HG03097 (cell line): ENCODE data around the gene ADIPOR2.

Experiments used
- ATAC-seq: cut with Tn5 transposase; IDR thresholded peaks from one replicate; pipeline ENCODE4 v1.9.1; 2021; ENCODE audit not compliant: unreplicated experiment, low FRiP score

The ADIPOR2 gene

GRCh38 chr12:1826867-1827705 lies 136.2 kb downstream of the ADIPOR2 start:
- no peak for ATAC-seq

- ATAC-seq = no peak
These were observed 137.2 kb downstream of the ADIPOR2 start for GRCh38 chr12:1827826-1828805.

GRCh38 chr12:1828856-1829255 lies 138.0 kb downstream of the ADIPOR2 start:
- no peak for ATAC-seq

- ATAC-seq = no peak
These were observed 138.5 kb downstream of the ADIPOR2 start for GRCh38 chr12:1829306-1829900.

- no peak for ATAC-seq
These were observed 139.6 kb downstream of the ADIPOR2 start for GRCh38 chr12:1830401-1830845.

GRCh38 chr12:1830981-1831963 lies 140.4 kb downstream of the ADIPOR2 start:
- no peak for ATAC-seq

GRCh38 chr12:1832801-1833595 lies 142.1 kb downstream of the ADIPOR2 start:
- no peak for ATAC-seq

DNA sequence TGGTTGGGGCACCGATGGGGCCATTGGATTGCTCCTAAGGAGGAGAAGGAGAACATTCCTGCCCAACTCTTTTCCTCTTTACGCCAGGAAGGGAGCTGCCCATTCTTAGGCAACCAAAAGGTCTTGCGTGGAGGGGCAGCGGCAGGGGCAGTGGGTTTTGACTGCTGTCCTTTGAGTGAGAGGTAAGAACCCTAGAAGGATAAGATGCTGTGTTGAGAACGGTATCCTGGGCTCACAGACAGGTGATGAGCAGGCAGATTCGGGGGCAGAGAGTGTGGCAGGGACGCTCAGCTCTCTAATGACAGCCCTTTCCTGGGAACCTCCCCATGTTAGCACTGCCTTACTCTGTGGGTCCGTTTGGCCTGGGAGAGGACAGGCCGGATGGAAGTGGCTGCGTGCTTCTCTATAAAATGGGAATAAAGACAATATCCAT lies 142.7 kb downstream of the ADIPOR2 start:
- no peak for ATAC-seq

GRCh38 chr12:1834186-1834925 lies 143.5 kb downstream of the ADIPOR2 start:
- no peak for ATAC-seq

DNA sequence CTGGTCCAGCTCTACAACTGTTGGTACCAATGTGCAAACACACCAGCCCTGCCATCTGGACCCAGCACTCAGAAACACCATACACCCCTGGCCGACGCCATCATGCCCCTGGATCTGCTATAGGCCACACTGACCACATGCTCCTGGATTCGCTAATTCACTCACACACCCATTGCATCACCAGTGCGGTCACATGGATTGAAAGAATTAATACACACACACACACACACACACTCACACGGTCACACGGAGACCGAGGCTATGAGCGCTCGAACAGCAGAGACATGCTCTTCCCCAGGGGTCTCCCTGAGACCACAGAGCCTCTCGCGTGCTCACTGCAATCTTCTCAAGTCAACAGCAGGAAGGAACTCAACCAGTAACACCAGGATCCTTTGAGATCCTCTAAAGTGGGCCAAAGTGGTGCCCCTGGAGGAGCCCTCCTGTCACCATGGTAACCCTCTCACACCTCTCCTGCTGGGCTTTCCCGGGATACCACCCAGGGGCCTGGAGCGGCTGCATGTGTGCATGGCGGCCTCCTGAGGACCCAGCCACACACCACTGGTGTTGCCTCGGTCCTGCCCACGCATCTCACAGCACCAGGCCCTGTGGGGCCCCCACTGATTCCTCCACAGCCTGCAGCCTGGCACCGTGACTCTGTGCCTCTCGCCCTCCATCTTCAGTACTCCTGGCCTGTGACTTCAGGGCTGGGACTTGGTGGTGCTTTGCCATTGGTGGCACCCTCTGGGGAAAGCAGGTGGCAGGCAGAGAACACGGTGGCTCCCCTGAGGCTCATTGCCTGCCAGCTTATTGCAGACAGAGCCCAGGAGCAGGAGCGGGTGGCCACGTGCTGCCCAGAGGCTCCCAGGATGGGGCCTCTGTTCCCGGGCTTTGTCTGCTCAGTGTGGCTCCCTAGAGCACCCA lies 144.6 kb downstream of the ADIPOR2 start:
- no peak for ATAC-seq

DNA sequence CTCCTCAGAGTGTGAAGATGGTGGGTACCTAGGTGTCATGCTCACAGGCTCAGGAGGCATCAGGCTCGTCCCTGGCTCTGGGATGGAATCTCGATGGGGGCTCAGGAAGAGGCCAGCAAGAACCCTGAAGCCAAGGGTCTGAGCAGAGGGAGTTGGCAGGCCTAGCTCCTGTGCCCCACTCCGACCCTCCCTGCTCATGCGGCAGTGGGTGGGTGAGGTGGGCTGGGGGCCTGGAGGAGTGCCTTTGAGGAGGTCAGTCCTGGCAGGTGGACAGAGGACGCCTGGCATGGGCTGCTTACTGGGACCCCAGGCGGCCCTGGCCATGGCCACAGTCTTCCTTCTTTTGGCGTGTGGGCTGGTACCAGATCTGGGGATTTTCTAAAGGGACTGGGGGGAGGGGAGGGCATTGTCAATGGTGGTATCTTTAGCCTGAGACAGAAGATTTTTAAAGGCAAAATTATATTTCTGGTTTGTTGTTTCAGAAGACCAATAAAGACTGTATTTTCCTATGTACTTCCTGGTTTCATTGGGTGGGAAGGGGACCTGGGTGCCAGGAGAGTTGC lies 145.5 kb downstream of the ADIPOR2 start:
- no peak for ATAC-seq

- no peak for ATAC-seq
These were observed 146.1 kb downstream of the ADIPOR2 start for GRCh38 chr12:1836854-1837421.

DNA sequence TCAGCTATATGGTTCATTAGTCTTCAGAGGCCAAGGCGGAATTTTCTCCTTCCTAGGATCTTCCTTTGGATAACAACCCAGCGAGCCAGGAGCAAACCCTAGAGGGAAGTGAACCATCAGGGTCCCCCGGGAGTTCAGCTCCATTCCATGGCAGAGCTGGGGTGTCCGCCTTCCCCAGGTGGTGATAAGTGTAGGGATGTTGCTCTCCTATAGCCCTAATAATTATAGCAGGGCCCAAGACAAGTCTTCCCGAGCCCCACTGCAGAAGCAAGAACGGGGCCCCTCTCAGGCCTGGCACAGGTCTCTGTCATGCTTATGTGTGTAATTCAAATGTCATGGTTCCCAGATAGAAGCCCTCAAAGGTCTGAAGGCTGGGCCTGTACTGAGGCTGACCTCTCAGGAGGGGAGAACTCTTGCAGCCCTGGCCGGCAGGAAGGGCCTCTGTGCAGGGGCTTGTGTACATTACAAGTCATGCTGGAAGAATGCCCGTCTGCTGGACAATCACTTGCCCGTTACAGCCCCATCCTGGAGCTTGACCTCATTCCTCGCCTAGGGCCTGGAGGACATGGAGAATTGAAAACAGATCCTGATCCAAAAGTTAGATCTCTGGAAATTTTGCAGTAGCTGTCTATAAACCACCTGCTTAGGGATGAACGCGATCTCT lies 146.8 kb downstream of the ADIPOR2 start:
- ATAC-seq = no peak
